HepG2 (cell line): Measurements from ENCODE around the gene PRMT7. TPM values are rescaled to one million over a fixed set of nuclear protein-coding genes. Genes with fewer than 3 reads are reported as not detected.

Experiments
- ATAC-seq: fragments of 200-7000 bp; cut with Tn5 transposase; 3 replicates; pipeline ENCODE4 v1.9.1; 2020; ENCODE audit warnings: mild to moderate bottlenecking, moderate library complexity
- BruUV-seq: library from RNA; stranded (reverse); fragments of 400-500 nt; replicated peaks from 2 replicates; lab custom pipeline; 2021; lab: Mats Ljungman, UMichigan
- CTCF ChIA-PET: fragments of 300-600 bp; formaldehyde crosslinking; extraction: SDS; loops from one replicate; lab custom pipeline; 2021; ENCODE audit warnings: low total read pairs, inconsistent platforms, low intra/inter-chr PET ratio; lab: Yijun Ruan, JAX
- POLR2A ChIA-PET: fragments of 350-600 bp; sonication (Branson Sonifier 250); formaldehyde crosslinking; loops from one replicate; lab custom pipeline; 2020; ENCODE audit warnings: antibody characterized with exemption, inconsistent platforms; lab: Yijun Ruan, JAX
- DNase-seq: peaks from one replicate; pipeline ENCODE4 v3.0.0-alpha.2; 2015; ENCODE audit warnings: low spot score
- FAIRE-seq: peaks from 3 replicates; lab custom pipeline; 2011; peaks lifted over from hg19 to GRCh38; lab: Jason Lieb, UNC
- H2AFZ ChIP-seq: one replicate; pipeline ENCODE4 v1.6.1; 2011; ENCODE audit warnings: low read length, inconsistent platforms
- H3K27ac ChIP-seq: fragments of 300-600 bp; 3 replicates; pipeline ENCODE4 v1.8.0; 2011; ENCODE audit warnings: mixed run types, mild to moderate bottlenecking, mixed read lengths, low read length, inconsistent platforms; ENCODE audit not compliant: insufficient read depth; ENCODE audit errors: extremely low read length
- H3K27me3 ChIP-seq, 2 experiments: fragments of 200-600 bp in 1 of 2; 2 replicates in 1 of 2; 3 replicates in 1 of 2; pipeline versions ENCODE4 v1.6.0 to v1.8.0; 2011; ENCODE audit warnings: low read length in 2 of 2, mild to moderate bottlenecking in 2 of 2, moderate library complexity in 2 of 2, inconsistent platforms in 1 of 2; ENCODE audit not compliant: insufficient read depth in 2 of 2, control insufficient read depth in 1 of 2
- H3K36me3 ChIP-seq, 2 experiments: fragments of 200-600 bp in 1 of 2; replicated peaks in 1 of 2; 2 replicates in 1 of 2; 3 replicates in 1 of 2; pipeline versions ENCODE4 v1.5.1 to v1.8.0; 2011; ENCODE audit warnings: low read length in 2 of 2, inconsistent platforms in 1 of 2; ENCODE audit not compliant: insufficient read depth in 2 of 2, control insufficient read depth in 1 of 2
- H3K4me1 ChIP-seq: 2 replicates; pipeline ENCODE4 v1.5.1; 2012; ENCODE audit warnings: low read length, inconsistent platforms; ENCODE audit not compliant: insufficient read depth
- H3K4me2 ChIP-seq: 2 replicates; pipeline ENCODE4 v1.6.0; 2011; ENCODE audit warnings: low read depth, low read length, inconsistent platforms
- H3K4me3 ChIP-seq, 3 experiments: fragments of 200-600 bp in 1 of 3; sonication (generic), shearing (Covaris generic) in 1 of 3; replicated peaks in 1 of 3; 2 replicates each; pipeline ENCODE4 v1.5.1; 2011 to 2016; ENCODE audit warnings: low read length in 3 of 3, inconsistent platforms in 2 of 3, low read depth in 2 of 3, mild to moderate bottlenecking in 2 of 3, control low read depth in 1 of 3, mixed read lengths in 1 of 3; ENCODE audit not compliant: insufficient read depth in 1 of 3
- H3K79me2 ChIP-seq: one replicate; pipeline ENCODE4 v1.6.1; 2011; ENCODE audit warnings: low read length, inconsistent platforms; ENCODE audit not compliant: insufficient read depth
- H3K9ac ChIP-seq: 2 replicates; pipeline ENCODE4 v1.6.0; 2011; ENCODE audit warnings: mild to moderate bottlenecking, low read depth, low read length, inconsistent platforms; ENCODE audit not compliant: insufficient read depth
- H3K9me3 ChIP-seq: 2 replicates; pipeline ENCODE4 v1.5.1; 2012; ENCODE audit warnings: mild to moderate bottlenecking, low read length
- H4K20me1 ChIP-seq: 2 replicates; pipeline ENCODE4 v1.6.0; 2011; ENCODE audit warnings: inconsistent platforms, mild to moderate bottlenecking, low read length, moderate library complexity; ENCODE audit not compliant: insufficient read depth
- AGO1 ChIP-seq: fragments of 200-400 bp; formaldehyde crosslinking; IDR thresholded peaks from 2 replicates; pipeline ENCODE4 v1.6.1; 2017; ENCODE audit warnings: mild to moderate bottlenecking, low read depth, low read length, moderate library complexity; ENCODE audit not compliant: poor library complexity, severe bottlenecking
- BCL6 ChIP-seq: IDR thresholded peaks from 2 replicates; pipeline ENCODE4 v1.6.1; 2016; ENCODE audit warnings: missing genetic modification reagents, missing compliant biosample characterization
- CREM ChIP-seq, 2 experiments: sonication (generic) in 1 of 2; formaldehyde crosslinking in 1 of 2; IDR thresholded peaks; 2 replicates each; pipeline versions ENCODE4 v1.4.0 to v1.6.1; 2016 to 2020; ENCODE audit warnings: antibody characterized with exemption in 1 of 2, mild to moderate bottlenecking in 1 of 2, missing genetic modification reagents in 1 of 2
- GABPA ChIP-seq, 2 experiments: IDR thresholded peaks; 2 replicates each; pipeline ENCODE4 v1.6.1; 2011 to 2016; ENCODE audit warnings: low read depth in 2 of 2, low read length in 1 of 2, missing biosample characterization in 1 of 2, missing genetic modification characterization in 1 of 2
- HHEX ChIP-seq: IDR thresholded peaks from 2 replicates; pipeline ENCODE4 v1.6.1; 2016; ENCODE audit warnings: control low read depth
- MED13 ChIP-seq: sonication (generic); formaldehyde crosslinking; IDR thresholded peaks from 2 replicates; pipeline ENCODE4 v1.5.0; 2020; ENCODE audit warnings: missing genetic modification reagents
- YY1 ChIP-seq: IDR thresholded peaks from 2 replicates; pipeline ENCODE4 v1.6.1; 2011; ENCODE audit warnings: low read length, low read depth, moderate library complexity, mild to moderate bottlenecking; ENCODE audit not compliant: insufficient read depth, insufficient replicate concordance
- ZFP1 ChIP-seq: IDR thresholded peaks from 2 replicates; pipeline ENCODE4 v1.6.1; 2016
- ZNF263 ChIP-seq: sonication (generic); formaldehyde crosslinking; IDR thresholded peaks from 2 replicates; pipeline ENCODE4 v1.4.0; 2020; ENCODE audit warnings: missing genetic modification reagents
- ZNF281 ChIP-seq: sonication (generic); formaldehyde crosslinking; IDR thresholded peaks from 2 replicates; pipeline ENCODE4 v1.4.0; 2020; ENCODE audit warnings: missing genetic modification reagents, borderline replicate concordance
- ZNF407 ChIP-seq: sonication (generic); formaldehyde crosslinking; IDR thresholded peaks from one replicate; pipeline ENCODE4 v1.5.1; 2020; ENCODE audit warnings: mild to moderate bottlenecking, missing genetic modification reagents; ENCODE audit errors: not compliant biosample characterization
- WGBS: methylation state at CpG from one replicate; pipeline ENCODE4 v1.1.6; 2017; ENCODE audit warnings: low lambda C conversion rate; 5-methylcytosine and 5-hydroxymethylcytosine counted together
- in situ Hi-C: cut with HindIII; loops from 2 replicates; pipeline ENCODE4 v1.10.0; 2017; ENCODE audit warnings: low pct_unique_long_range_greater_than_20kb; ENCODE audit not compliant: extremely low pct_ligation_motif_present
- intact Hi-C: fragments of 100-400 bp; cut with micrococcal nuclease; formaldehyde crosslinking; loops from one replicate; pipeline ENCODE4 v1.10.0; 2022; ENCODE audit not compliant: unreplicated experiment
- polyA plus RNA-seq, 8 experiments: library from polyadenylated mRNA; depleted of rRNA in 3 of 8; stranded (reverse) in 7 of 8; unstranded in 1 of 8; fragments of >200 nt; fragmentation: Illumina TruSeq in 4 of 8; extraction: Trizol in 4 of 8; gene quantifications; 2 replicates each; pipeline versions ENCODE4 v1.2.1 to v1.2.3, GENCODE V29; 2011 to 2016; ENCODE audit warnings: low read depth in 4 of 8, missing spikeins in 1 of 8, mixed read lengths in 1 of 8; ENCODE audit not compliant: insufficient read depth in 1 of 8
- total RNA-seq, 5 experiments: library from RNA; depleted of rRNA; stranded (reverse); fragments of >200 nt; fragmentation: Illumina TruSeq; extraction: Trizol; gene quantifications; 2 replicates each; pipeline ENCODE4 v1.2.3, GENCODE V29; 2016; ENCODE audit warnings: low read depth in 1 of 5

PRMT7 gene
- total and polyA plus RNA-seq, 2 of the 13 experiments (the other 11 are each of a cell fraction or from before 2014, with no cell fraction given): 47.5 to 55.0 TPM

GRCh38 chr16:68403177-68403576, 92.4 kb downstream of the PRMT7 start (continued):
- TF ChIP-seq MED13 (CRISPR knock-in tag): no peak

GRCh38 chr16:68403704-68404103, 92.9 kb downstream of the PRMT7 start:
- ATAC-seq: no peak
- peaks cover 0 to 22% of the 10 kb centered on the region in 2 experiments; a peak in 3 of 5 replicates for H3K27me3 ChIP-seq
- ChIA-PET POLR2A (no interaction called here), CTCF (no interaction called here)
- no peak overlapping the region for H2AFZ ChIP-seq
- no peaks in the 10 kb centered on the region; the same call in 1 of the 2 replicates for H4K20me1 ChIP-seq
- 84% methylated on average over 3 of the region's 3 CpGs for WGBS
- no peak overlapping the region for H3K4me3 ChIP-seq
- no peak for FAIRE-seq
- H3K79me2 ChIP-seq: no peaks in the 10 kb centered on the region
- H3K4me1 ChIP-seq: no peaks in the 10 kb centered on the region; the same call in 1 of the 2 replicates
- H3K9me3 ChIP-seq: no peaks in the 10 kb centered on the region
- H3K36me3 ChIP-seq: no peaks in the 10 kb centered on the region
- no TSS peak for BruUV-seq
- intact Hi-C loops: no loop called here
- in situ Hi-C loops: no loop called here
- no peak overlapping the region for H3K4me2 ChIP-seq
- H3K9ac ChIP-seq: no peak overlapping the region
- DNase-seq: no peak
- no peak overlapping the region for H3K27ac ChIP-seq
- TF ChIP-seq ZNF263 (CRISPR knock-in tag) (no peak), CREM (IDR thresholded peaks at IDR 0.05) (no peak), CREM (CRISPR knock-in tag; IDR thresholded peaks at IDR 0.05) (no peak), HHEX (CRISPR knock-in tag) (no peak), YY1 (no peak), GABPA (IDR thresholded peaks at IDR 0.05; ENCODE audit: low read depth, low read length) (no peak), GABPA (CRISPR knock-in tag; IDR thresholded peaks at IDR 0.05; ENCODE audit: low read depth) (no peak), ZFP1 (no peak), ZNF281 (CRISPR knock-in tag) (no peak), ZNF407 (no peak), BCL6 (no peak), AGO1 (no peak)
